ENCODE measurements around the gene RASGRF1. TPM values are rescaled to one million over a fixed set of nuclear protein-coding genes. Genes with fewer than 3 reads are reported as not detected.
A peak's percentile ranks its signal among the peaks of the same experiment; 100 is the strongest.
"Not testable (repeated sequence)": the region's sequence is repeated elsewhere in the genome, so short reads cannot be mapped to it uniquely, and the experiment has no call there.

Gene RASGRF1
- total RNA-seq, 1 experiment from 2014 or later, result 0.24 TPM

DNA sequence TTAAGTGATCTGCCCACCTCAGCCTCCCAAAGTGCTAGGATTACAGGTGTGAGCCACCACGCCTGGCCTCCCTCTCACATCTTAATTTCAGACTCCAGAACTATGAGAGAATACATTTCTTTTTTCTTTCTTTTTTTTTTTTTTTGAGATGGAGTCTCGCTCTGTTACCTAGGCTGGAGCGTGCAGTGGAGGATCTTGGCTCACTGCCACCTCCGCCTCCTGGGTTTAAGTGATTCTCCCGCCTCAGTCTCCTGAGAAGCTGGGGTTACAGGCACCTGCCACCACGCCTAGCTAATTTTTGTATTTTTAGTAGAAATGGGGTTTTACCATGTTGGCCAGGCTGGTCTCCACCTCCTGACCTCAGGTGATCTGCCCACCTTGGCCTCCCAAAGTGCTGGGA lies 95.4 kb downstream of the RASGRF1 start:
- DNase-seq (ENCODE audit: low read depth in 1 of 2, low spot score in 2 of 2); H3K9me3 ChIP-seq (replicated peaks); H3K27ac ChIP-seq; H3K27me3 ChIP-seq (replicated peaks); H3K4me3 ChIP-seq; H3K36me3 ChIP-seq: not testable (repeated sequence)
- H3K4me1 ChIP-seq (replicated peaks), result peaks cover 28% of the 10 kb centered on the region

DNA sequence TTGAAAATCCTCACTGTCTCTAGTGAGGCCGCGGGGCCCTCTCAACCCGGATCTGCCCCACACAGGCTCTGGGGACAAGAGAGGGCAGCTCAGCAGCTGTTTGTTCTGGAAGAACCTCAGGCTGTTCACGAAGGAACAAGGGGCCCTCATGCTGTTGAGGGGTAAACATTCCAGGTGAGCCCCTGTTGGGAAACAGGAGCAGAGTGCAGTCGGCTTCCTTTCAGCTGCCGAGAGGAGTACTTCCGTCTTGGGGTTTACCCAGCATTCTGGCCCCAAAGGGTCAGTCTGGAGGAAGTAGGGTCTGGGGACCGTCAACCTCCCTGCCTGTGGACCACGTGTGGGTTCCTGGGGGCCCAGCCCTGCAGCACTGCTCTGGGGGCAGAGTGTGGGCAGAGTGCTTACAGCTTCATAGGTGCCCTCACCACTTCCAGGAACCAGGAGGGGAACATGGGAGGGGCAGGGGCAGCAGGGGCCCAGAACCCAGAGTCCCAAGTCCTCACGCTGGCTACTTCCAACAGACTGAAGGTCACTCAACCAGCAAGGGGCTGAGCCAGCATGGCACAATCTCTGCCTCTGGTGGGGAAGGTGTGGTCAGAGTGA lies 96.5 kb downstream of the RASGRF1 start:
- no peaks in the 10 kb centered on the region for H3K9me3 ChIP-seq (replicated peaks)
- H3K27me3 ChIP-seq (replicated peaks), result no peaks in the 10 kb centered on the region
- DNase-seq (ENCODE audit: low read depth in 1 of 2, low spot score in 2 of 2), result no peak
- H3K4me1 ChIP-seq (replicated peaks), result peaks cover 30% of the 10 kb centered on the region
- H3K27ac ChIP-seq, result no peak overlapping the region
- H3K4me3 ChIP-seq, result no peak overlapping the region
- no peaks in the 10 kb centered on the region for H3K36me3 ChIP-seq

DNA sequence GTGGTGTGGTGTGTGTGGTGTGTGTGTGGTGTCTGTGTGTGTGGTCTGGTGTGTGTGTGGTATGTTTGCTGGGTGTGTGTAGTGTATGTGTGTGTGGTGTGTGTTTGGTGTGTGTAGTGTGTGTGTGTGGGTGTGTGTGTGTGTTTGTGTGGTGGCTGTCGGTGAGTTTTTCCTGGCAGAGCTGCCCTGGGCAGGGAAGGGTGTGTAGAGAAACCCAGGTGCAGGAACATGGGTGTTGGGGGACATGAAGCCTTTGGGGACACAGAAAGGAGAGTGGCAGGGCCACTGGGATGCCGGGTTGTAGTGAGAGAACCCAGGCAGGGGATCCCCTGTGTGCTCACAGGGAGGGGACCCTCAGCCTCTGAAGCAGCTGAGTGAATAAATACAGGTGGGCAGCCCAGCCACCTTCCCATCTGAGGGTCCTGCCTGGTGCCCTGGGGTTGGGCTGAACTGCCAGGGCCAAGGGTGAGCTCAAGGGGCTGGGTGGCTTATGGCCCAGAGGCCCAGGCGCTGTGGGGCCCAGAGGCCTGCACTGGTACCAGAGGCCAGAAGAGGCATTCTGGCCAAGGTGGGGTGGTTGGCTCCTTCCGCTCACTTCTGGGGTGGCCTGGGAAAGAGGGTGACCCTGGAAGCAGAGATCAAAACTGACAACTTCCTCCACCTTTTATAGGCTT lies 97.2 kb downstream of the RASGRF1 start:
- DNase-seq (ENCODE audit: low read depth in 1 of 2, low spot score in 2 of 2), result no peak
- H3K27me3 ChIP-seq (replicated peaks), result no peaks in the 10 kb centered on the region
- no peaks in the 10 kb centered on the region for H3K9me3 ChIP-seq (replicated peaks)
- H3K36me3 ChIP-seq, result no peaks in the 10 kb centered on the region
- no peak overlapping the region for H3K27ac ChIP-seq
- no peak overlapping the region for H3K4me3 ChIP-seq
- peaks cover 36% of the 10 kb centered on the region for H3K4me1 ChIP-seq (replicated peaks)

DNA sequence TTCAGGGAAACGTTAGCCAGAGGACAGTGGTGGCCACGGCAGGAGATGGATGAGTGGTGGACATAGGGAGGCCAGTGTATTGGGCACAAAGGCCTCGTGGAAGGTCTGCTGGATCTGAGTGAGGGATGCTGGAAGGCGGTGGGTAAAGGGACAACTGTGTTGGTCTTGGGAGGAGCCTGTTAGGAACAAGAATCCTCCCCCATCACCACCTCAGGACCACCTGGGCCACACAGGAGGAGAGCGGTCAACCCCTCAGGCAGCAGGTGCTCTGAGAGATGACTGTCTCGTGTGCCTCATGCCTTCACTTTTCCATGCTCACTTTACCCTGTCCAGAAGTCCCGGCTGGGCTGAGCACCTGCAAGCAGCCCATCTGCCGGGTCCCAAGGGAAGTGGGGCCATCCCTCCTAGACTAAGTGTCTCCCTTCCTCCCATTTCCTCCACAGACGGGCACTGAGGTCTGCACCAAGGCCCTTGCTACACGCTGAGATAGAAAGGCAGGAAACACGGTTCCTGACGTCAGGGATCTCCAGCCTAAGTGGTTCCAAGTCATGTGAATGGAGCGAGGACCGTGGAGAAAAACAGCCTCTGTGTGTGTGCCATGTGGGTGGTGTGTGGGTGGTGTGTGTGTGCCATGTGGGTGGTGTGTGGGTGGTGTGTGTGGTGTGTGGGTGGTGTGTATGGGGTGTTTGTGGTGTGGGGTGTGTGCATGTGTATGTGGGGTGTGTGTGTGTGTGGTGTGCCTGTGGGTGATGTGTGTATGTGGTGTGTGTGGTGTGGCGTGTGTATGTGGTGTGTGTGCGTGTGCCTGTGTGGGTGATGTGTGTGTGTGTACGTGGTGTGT lies 97.9 kb downstream of the RASGRF1 start:
- Histone ChIP-seq H3K4me3 (no peak overlapping the region), H3K36me3 (no peaks in the 10 kb centered on the region), H3K4me1 (replicated peaks) (peaks cover 43% of the 10 kb centered on the region), H3K27ac (no peak overlapping the region), H3K9me3 (replicated peaks) (no peaks in the 10 kb centered on the region), H3K27me3 (replicated peaks) (no peaks in the 10 kb centered on the region)
- DNase-seq (ENCODE audit: low read depth in 1 of 2, low spot score in 2 of 2), result no peak

DNA sequence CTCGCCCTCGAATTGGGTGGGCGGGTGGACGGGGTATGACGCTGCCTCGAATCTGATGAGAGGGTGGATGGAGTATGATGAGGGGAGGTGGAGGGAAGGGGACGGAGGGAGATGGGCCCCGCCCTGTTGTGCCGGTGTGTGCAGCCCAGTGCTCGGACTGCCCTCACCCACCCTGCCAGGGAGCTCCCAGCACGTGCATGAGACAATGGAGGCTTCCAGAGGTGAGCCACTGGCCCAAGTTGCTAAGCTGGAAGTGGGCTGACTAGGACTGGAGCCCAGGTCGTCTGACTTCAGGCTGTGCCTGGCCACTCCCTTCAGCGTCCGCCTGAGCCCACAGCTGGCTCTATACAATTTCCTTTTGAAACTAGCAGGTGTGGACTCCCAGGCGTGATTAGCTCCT lies 98.7 kb downstream of the RASGRF1 start:
- Histone ChIP-seq H3K9me3 (replicated peaks) (no peaks in the 10 kb centered on the region), H3K4me1 (replicated peaks) (peaks cover 37% of the 10 kb centered on the region), H3K27ac (no peak overlapping the region), H3K36me3 (no peaks in the 10 kb centered on the region), H3K4me3 (no peak overlapping the region), H3K27me3 (replicated peaks) (no peaks in the 10 kb centered on the region)
- no peak for DNase-seq (ENCODE audit: low read depth in 1 of 2, low spot score in 2 of 2)

- no peak for DNase-seq (ENCODE audit: low read depth in 1 of 2, low spot score in 2 of 2)
- Histone ChIP-seq H3K9me3 (replicated peaks) (no peaks in the 10 kb centered on the region), H3K27ac (no peak overlapping the region)
Observed at GRCh38 chr15:78991476-78991875, 99.1 kb downstream of the RASGRF1 start.

GRCh38 chr15:78990278-78990677 lies 100.3 kb downstream of the RASGRF1 start:
- H3K36me3 ChIP-seq, result no peaks in the 10 kb centered on the region
- H3K27me3 ChIP-seq (replicated peaks), result no peaks in the 10 kb centered on the region
- H3K4me3 ChIP-seq, result no peak overlapping the region
- H3K9me3 ChIP-seq (replicated peaks), result no peaks in the 10 kb centered on the region
- DNase-seq (ENCODE audit: low read depth in 1 of 2, low spot score in 2 of 2), result no peak
- H3K27ac ChIP-seq, result no peak overlapping the region
- H3K4me1 ChIP-seq (replicated peaks), result peaks cover 23% of the 10 kb centered on the region

More at GRCh38 chr15:78991476-78991875, 99.1 kb downstream of the RASGRF1 start:
- Histone ChIP-seq H3K4me1 (replicated peaks) (peaks cover 33% of the 10 kb centered on the region), H3K4me3 (no peak overlapping the region), H3K27me3 (replicated peaks) (no peaks in the 10 kb centered on the region), H3K36me3 (no peaks in the 10 kb centered on the region)

DNA sequence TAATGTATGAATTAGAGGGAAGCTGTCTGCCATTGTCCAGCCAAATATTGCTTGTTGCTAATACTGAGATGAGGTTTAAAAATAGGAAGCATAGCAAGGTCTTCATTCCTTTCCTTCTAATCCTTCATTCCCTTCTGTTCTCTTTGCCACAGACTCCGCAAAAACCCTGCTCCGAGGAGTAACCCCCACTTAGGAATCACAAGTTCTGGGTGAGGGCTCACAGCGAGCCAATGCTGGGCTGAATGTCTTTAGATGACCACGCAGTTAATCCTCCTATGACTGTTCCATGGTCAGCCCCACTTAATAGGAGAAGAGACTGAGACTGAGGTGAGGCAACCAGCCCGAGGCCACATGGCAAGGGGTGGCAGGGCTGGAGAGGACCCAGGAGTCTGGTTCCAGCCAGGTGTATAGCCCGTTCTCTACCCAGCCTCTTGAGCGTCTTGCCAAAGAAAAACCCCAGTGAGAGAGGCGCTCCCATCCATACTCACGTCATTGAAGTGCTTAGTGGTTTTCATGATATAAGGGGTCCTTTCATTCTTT lies 100.8 kb downstream of the RASGRF1 start:
- no peak overlapping the region for H3K27ac ChIP-seq
- peaks cover 23% of the 10 kb centered on the region for H3K4me1 ChIP-seq (replicated peaks)
- H3K27me3 ChIP-seq (replicated peaks), result no peaks in the 10 kb centered on the region
- H3K36me3 ChIP-seq, result no peaks in the 10 kb centered on the region
- no peak overlapping the region for H3K4me3 ChIP-seq
- H3K9me3 ChIP-seq (replicated peaks), result no peaks in the 10 kb centered on the region
- no peak for DNase-seq (ENCODE audit: low read depth in 1 of 2, low spot score in 2 of 2)

GRCh38 chr15:78988361-78988911 lies 102.1 kb downstream of the RASGRF1 start:
- H3K36me3 ChIP-seq, result no peaks in the 10 kb centered on the region
- no peaks in the 10 kb centered on the region for H3K27me3 ChIP-seq (replicated peaks)
- no peaks in the 10 kb centered on the region for H3K9me3 ChIP-seq (replicated peaks)
- DNase-seq (ENCODE audit: low read depth in 1 of 2, low spot score in 2 of 2), result peak; percentile 82 to 86
- H3K4me3 ChIP-seq, result no peak overlapping the region
- H3K4me1 ChIP-seq (replicated peaks), result peaks cover 23% of the 10 kb centered on the region
- peak overlapping the region; percentile 59 for H3K27ac ChIP-seq

GRCh38 chr15:78987556-78988360 lies 102.8 kb downstream of the RASGRF1 start:
- peak in 1 of 2 experiments; percentile 9 for DNase-seq (ENCODE audit: low read depth in 1 of 2, low spot score in 2 of 2)
- Histone ChIP-seq H3K9me3 (replicated peaks) (no peaks in the 10 kb centered on the region), H3K4me3 (no peak overlapping the region), H3K27ac (peak overlapping the region; percentile 59), H3K36me3 (no peaks in the 10 kb centered on the region), H3K4me1 (replicated peaks) (peaks cover 23% of the 10 kb centered on the region), H3K27me3 (replicated peaks) (no peaks in the 10 kb centered on the region)

- no peaks in the 10 kb centered on the region for H3K36me3 ChIP-seq
- no peaks in the 10 kb centered on the region for H3K27me3 ChIP-seq (replicated peaks)
- peaks cover 16% of the 10 kb centered on the region for H3K4me1 ChIP-seq (replicated peaks)
- DNase-seq (ENCODE audit: low read depth in 1 of 2, low spot score in 2 of 2), result no peak
- H3K27ac ChIP-seq, result no peak overlapping the region
- no peak overlapping the region for H3K4me3 ChIP-seq
- H3K9me3 ChIP-seq (replicated peaks), result no peaks in the 10 kb centered on the region
Observed at GRCh38 chr15:78985859-78986475, 104.6 kb downstream of the RASGRF1 start.

GRCh38 chr15:78984041-78984440 lies 106.5 kb downstream of the RASGRF1 start:
- Histone ChIP-seq H3K4me3 (no peak overlapping the region), H3K4me1 (replicated peaks) (peaks cover 13% of the 10 kb centered on the region), H3K27ac (no peak overlapping the region), H3K36me3 (no peaks in the 10 kb centered on the region), H3K9me3 (replicated peaks) (no peaks in the 10 kb centered on the region), H3K27me3 (replicated peaks) (no peaks in the 10 kb centered on the region)
- no peak for DNase-seq (ENCODE audit: low read depth in 1 of 2, low spot score in 2 of 2)

All from SJSA1 (cell line).